T-helper 2 cell treated with Interferon-gamma antibody and Interleukin-4, amounts not matched to agents 5 μg/mL and 100 μg/mL, for 36 hours (primary cell): ENCODE results near the gene ITPR1.

Experiments used
- DNase-seq: peaks from one replicate; pipeline ENCODE4 v3.0.0; 2021; ENCODE audit warnings: low spot score
- H3K27ac Mint-ChIP-seq: one replicate; pipeline ENCODE4 v1.8.0; 2021; ENCODE audit warnings: mild to moderate bottlenecking, mixed read lengths
- H3K27me3 Mint-ChIP-seq: one replicate; pipeline ENCODE4 v1.8.0; 2021; ENCODE audit warnings: low read depth, mixed read lengths
- H3K36me3 Mint-ChIP-seq: one replicate; pipeline ENCODE4 v1.8.0; 2021; ENCODE audit warnings: low read depth, mixed read lengths
- H3K4me1 Mint-ChIP-seq: one replicate; pipeline ENCODE4 v1.8.0; 2021; ENCODE audit warnings: low read depth, mixed read lengths
- H3K4me3 Mint-ChIP-seq: one replicate; pipeline ENCODE4 v1.8.0; 2022; ENCODE audit warnings: mild to moderate bottlenecking, moderate library complexity, mixed read lengths
- H3K9me3 Mint-ChIP-seq: one replicate; pipeline ENCODE4 v1.8.0; 2021; ENCODE audit warnings: mixed read lengths

The ITPR1 gene

GRCh38 chr3:4496087-4496452 is 2.9 kb downstream of the ITPR1 start:
- Mint-ChIP-seq H3K4me3 (peak overlapping the region; percentile 93), H3K9me3 (no peaks in the 10 kb centered on the region), H3K4me1 (peaks cover 34% of the 10 kb centered on the region), H3K27ac (peak overlapping the region; percentile 3), H3K27me3 (peaks cover 11% of the 10 kb centered on the region), H3K36me3 (peaks cover 20% of the 10 kb centered on the region)
- DNase-seq, result no peak

- peaks cover 2% of the 10 kb centered on the region for H3K27me3 Mint-ChIP-seq
- no peak for DNase-seq
- H3K36me3 Mint-ChIP-seq, result peaks cover 24% of the 10 kb centered on the region
- H3K27ac Mint-ChIP-seq, result no peak overlapping the region
- H3K9me3 Mint-ChIP-seq, result no peaks in the 10 kb centered on the region
- no peak overlapping the region for H3K4me3 Mint-ChIP-seq
- peaks cover 33% of the 10 kb centered on the region for H3K4me1 Mint-ChIP-seq
Observed at GRCh38 chr3:4497005-4497692, 4.0 kb downstream of the ITPR1 start.

GRCh38 chr3:4497843-4498324 is 4.7 kb downstream of the ITPR1 start:
- no peaks in the 10 kb centered on the region for H3K9me3 Mint-ChIP-seq
- DNase-seq, result no peak
- H3K27me3 Mint-ChIP-seq, result no peaks in the 10 kb centered on the region
- peaks cover 24% of the 10 kb centered on the region for H3K36me3 Mint-ChIP-seq
- H3K4me1 Mint-ChIP-seq, result peaks cover 30% of the 10 kb centered on the region
- no peak overlapping the region for H3K27ac Mint-ChIP-seq
- no peak overlapping the region for H3K4me3 Mint-ChIP-seq

GRCh38 chr3:4498446-4498845 is 5.3 kb downstream of the ITPR1 start:
- no peak for DNase-seq
- no peaks in the 10 kb centered on the region for H3K27me3 Mint-ChIP-seq
- no peak overlapping the region for H3K4me3 Mint-ChIP-seq
- peaks cover 31% of the 10 kb centered on the region for H3K4me1 Mint-ChIP-seq
- no peak overlapping the region for H3K27ac Mint-ChIP-seq
- peaks cover 24% of the 10 kb centered on the region for H3K36me3 Mint-ChIP-seq
- H3K9me3 Mint-ChIP-seq, result no peaks in the 10 kb centered on the region

GRCh38 chr3:4501437-4501836 is 8.3 kb downstream of the ITPR1 start:
- H3K27me3 Mint-ChIP-seq, result no peaks in the 10 kb centered on the region
- H3K9me3 Mint-ChIP-seq, result no peaks in the 10 kb centered on the region
- DNase-seq, result no peak
- H3K36me3 Mint-ChIP-seq, result peaks cover 22% of the 10 kb centered on the region
- H3K4me1 Mint-ChIP-seq, result peaks cover 34% of the 10 kb centered on the region
- H3K27ac Mint-ChIP-seq, result no peak overlapping the region
- no peak overlapping the region for H3K4me3 Mint-ChIP-seq

- Mint-ChIP-seq H3K36me3 (peaks cover 18% of the 10 kb centered on the region), H3K4me3 (no peak overlapping the region), H3K27me3 (no peaks in the 10 kb centered on the region), H3K27ac (no peak overlapping the region), H3K4me1 (peaks cover 31% of the 10 kb centered on the region), H3K9me3 (no peaks in the 10 kb centered on the region)
- no peak for DNase-seq
Observed at GRCh38 chr3:4501927-4502326, 8.8 kb downstream of the ITPR1 start.

- Mint-ChIP-seq H3K27ac (peak overlapping the region; percentile 9), H3K9me3 (no peaks in the 10 kb centered on the region), H3K4me1 (peaks cover 40% of the 10 kb centered on the region), H3K36me3 (peaks cover 13% of the 10 kb centered on the region), H3K4me3 (no peak overlapping the region), H3K27me3 (no peaks in the 10 kb centered on the region)
- no peak for DNase-seq
Observed at GRCh38 chr3:4503050-4503449, 9.9 kb downstream of the ITPR1 start.

- H3K27ac Mint-ChIP-seq, result peak overlapping the region; percentile 91
- H3K4me3 Mint-ChIP-seq, result peak overlapping the region; percentile 76
- H3K9me3 Mint-ChIP-seq, result no peaks in the 10 kb centered on the region
- peaks cover 40% of the 10 kb centered on the region for H3K4me1 Mint-ChIP-seq
- no peaks in the 10 kb centered on the region for H3K27me3 Mint-ChIP-seq
- DNase-seq, result no peak
- H3K36me3 Mint-ChIP-seq, result peaks cover 15% of the 10 kb centered on the region
Observed at GRCh38 chr3:4504340-4505261, 11.5 kb downstream of the ITPR1 start.

GRCh38 chr3:4505688-4506558 is 12.8 kb downstream of the ITPR1 start:
- Mint-ChIP-seq H3K36me3 (peaks cover 17% of the 10 kb centered on the region), H3K27me3 (no peaks in the 10 kb centered on the region), H3K27ac (peak overlapping the region; percentile 18), H3K4me3 (peak overlapping the region; percentile 76), H3K9me3 (no peaks in the 10 kb centered on the region), H3K4me1 (peaks cover 42% of the 10 kb centered on the region)
- no peak for DNase-seq

- DNase-seq, result no peak
- Mint-ChIP-seq H3K9me3 (no peaks in the 10 kb centered on the region), H3K4me1 (peaks cover 42% of the 10 kb centered on the region), H3K27me3 (no peaks in the 10 kb centered on the region), H3K4me3 (no peak overlapping the region), H3K36me3 (peaks cover 13% of the 10 kb centered on the region), H3K27ac (no peak overlapping the region)
Observed at GRCh38 chr3:4506559-4507023, 13.4 kb downstream of the ITPR1 start.

- no peak overlapping the region for H3K27ac Mint-ChIP-seq
- H3K4me3 Mint-ChIP-seq, result no peak overlapping the region
- no peak for DNase-seq
- H3K36me3 Mint-ChIP-seq, result peaks cover 13% of the 10 kb centered on the region
- no peaks in the 10 kb centered on the region for H3K9me3 Mint-ChIP-seq
- peaks cover 42% of the 10 kb centered on the region for H3K4me1 Mint-ChIP-seq
- H3K27me3 Mint-ChIP-seq, result no peaks in the 10 kb centered on the region
Observed at GRCh38 chr3:4507024-4507596, 14.0 kb downstream of the ITPR1 start.

GRCh38 chr3:4508048-4508981 is 15.2 kb downstream of the ITPR1 start:
- Mint-ChIP-seq H3K4me3 (no peak overlapping the region), H3K36me3 (peaks cover 13% of the 10 kb centered on the region), H3K9me3 (no peaks in the 10 kb centered on the region), H3K27ac (no peak overlapping the region), H3K4me1 (peaks cover 42% of the 10 kb centered on the region), H3K27me3 (no peaks in the 10 kb centered on the region)
- DNase-seq, result no peak
